Hepatocyte (in vitro differentiated cells): ENCODE measurements around the gene ENPP1.

Experiments
- EZH2 ChIP-seq: fragments of 200-600 bp; sonication (generic); IDR thresholded peaks from 2 replicates; pipeline ENCODE4 v1.6.1; 2016; ENCODE audit warnings: antibody characterized with exemption, mild to moderate bottlenecking, borderline replicate concordance
- TF ChIP-seq, protein P1 (sequence below): fragments of 200-600 bp; sonication (generic); IDR thresholded peaks from 2 replicates; pipeline ENCODE4 v1.5.1; 2016; ENCODE audit warnings: antibody characterized with exemption, mild to moderate bottlenecking; ENCODE audit not compliant: poor library complexity

DNA sequence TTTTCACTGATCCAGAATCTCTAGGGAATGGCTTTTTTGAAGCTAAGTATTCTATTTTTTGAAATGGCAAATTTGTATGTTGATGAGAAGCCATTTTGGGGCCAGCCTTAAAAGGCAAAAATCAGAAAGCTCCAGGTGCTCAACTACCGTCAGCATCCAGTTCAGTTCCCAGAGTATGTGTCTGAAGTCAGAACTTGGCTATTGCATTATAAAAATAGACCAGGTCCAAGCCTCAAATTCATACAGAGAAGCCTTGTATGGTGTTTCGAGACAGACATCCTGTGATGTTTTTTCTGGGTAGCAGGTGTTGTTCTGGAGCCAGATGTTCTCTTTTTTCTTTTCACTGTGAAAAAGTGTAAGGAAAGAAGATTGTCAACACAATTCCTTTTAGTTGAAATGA lies 75.2 kb downstream of the ENPP1 start:
- TF ChIP-seq EZH2, result no peak
- TF ChIP-seq, protein P1, sequence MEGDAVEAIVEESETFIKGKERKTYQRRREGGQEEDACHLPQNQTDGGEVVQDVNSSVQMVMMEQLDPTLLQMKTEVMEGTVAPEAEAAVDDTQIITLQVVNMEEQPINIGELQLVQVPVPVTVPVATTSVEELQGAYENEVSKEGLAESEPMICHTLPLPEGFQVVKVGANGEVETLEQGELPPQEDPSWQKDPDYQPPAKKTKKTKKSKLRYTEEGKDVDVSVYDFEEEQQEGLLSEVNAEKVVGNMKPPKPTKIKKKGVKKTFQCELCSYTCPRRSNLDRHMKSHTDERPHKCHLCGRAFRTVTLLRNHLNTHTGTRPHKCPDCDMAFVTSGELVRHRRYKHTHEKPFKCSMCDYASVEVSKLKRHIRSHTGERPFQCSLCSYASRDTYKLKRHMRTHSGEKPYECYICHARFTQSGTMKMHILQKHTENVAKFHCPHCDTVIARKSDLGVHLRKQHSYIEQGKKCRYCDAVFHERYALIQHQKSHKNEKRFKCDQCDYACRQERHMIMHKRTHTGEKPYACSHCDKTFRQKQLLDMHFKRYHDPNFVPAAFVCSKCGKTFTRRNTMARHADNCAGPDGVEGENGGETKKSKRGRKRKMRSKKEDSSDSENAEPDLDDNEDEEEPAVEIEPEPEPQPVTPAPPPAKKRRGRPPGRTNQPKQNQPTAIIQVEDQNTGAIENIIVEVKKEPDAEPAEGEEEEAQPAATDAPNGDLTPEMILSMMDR, result no peak
